ENCODE results near the gene PGP. TPM values are rescaled to one million over a fixed set of nuclear protein-coding genes. Genes with fewer than 3 reads are reported as not detected.

Gene PGP
- total RNA-seq, 4 donors from 2014 or later, result 21.7 to 25.6 (median 23.1) TPM

GRCh38 chr16:2187212-2187611 is 27.4 kb downstream of the PGP start:
- H3K36me3 ChIP-seq, result no peaks in the 10 kb centered on the region
- no peak for DNase-seq
- no peaks in the 10 kb centered on the region for H3K4me1 ChIP-seq
- no peaks in the 10 kb centered on the region for H3K9me3 ChIP-seq
- TF ChIP-seq CTCF (IDR thresholded peaks at IDR 0.05) (no peak), POLR2A (IDR thresholded peaks at IDR 0.05) (no peak)
- no peak overlapping the region for H3K4me3 ChIP-seq
- no peak overlapping the region for H3K27ac ChIP-seq
- H3K27me3 ChIP-seq, result no peaks in the 10 kb centered on the region

- Histone ChIP-seq H3K9me3 (no peaks in the 10 kb centered on the region), H3K4me3 (no peak overlapping the region), H3K4me1 (no peaks in the 10 kb centered on the region), H3K27ac (no peak overlapping the region), H3K27me3 (no peaks in the 10 kb centered on the region), H3K36me3 (no peaks in the 10 kb centered on the region)
- no peak for DNase-seq
- no peak for TF ChIP-seq POLR2A (IDR thresholded peaks at IDR 0.05)
- no peak for TF ChIP-seq CTCF (IDR thresholded peaks at IDR 0.05)
Observed at GRCh38 chr16:2186505-2186904, 28.1 kb downstream of the PGP start.

- Histone ChIP-seq H3K9me3 (no peaks in the 10 kb centered on the region), H3K4me1 (no peaks in the 10 kb centered on the region), H3K27ac (no peak overlapping the region), H3K27me3 (no peaks in the 10 kb centered on the region), H3K36me3 (no peaks in the 10 kb centered on the region), H3K4me3 (no peak overlapping the region)
- no peak for TF ChIP-seq POLR2A (IDR thresholded peaks at IDR 0.05)
- no peak for TF ChIP-seq CTCF (IDR thresholded peaks at IDR 0.05)
- DNase-seq, result no peak
Observed at GRCh38 chr16:2186064-2186463, 28.6 kb downstream of the PGP start.

- Histone ChIP-seq H3K27me3 (no peaks in the 10 kb centered on the region), H3K9me3 (no peaks in the 10 kb centered on the region), H3K4me1 (no peaks in the 10 kb centered on the region), H3K36me3 (no peaks in the 10 kb centered on the region), H3K4me3 (no peak overlapping the region), H3K27ac (no peak overlapping the region)
- DNase-seq, result no peak
- no peak for TF ChIP-seq CTCF (IDR thresholded peaks at IDR 0.05)
- no peak for TF ChIP-seq POLR2A (IDR thresholded peaks at IDR 0.05)
Observed at GRCh38 chr16:2184962-2185361, 29.7 kb downstream of the PGP start.

- Histone ChIP-seq H3K27me3 (no peaks in the 10 kb centered on the region), H3K27ac (no peak overlapping the region), H3K36me3 (no peaks in the 10 kb centered on the region), H3K9me3 (no peaks in the 10 kb centered on the region), H3K4me1 (no peaks in the 10 kb centered on the region), H3K4me3 (no peak overlapping the region)
- no peak for DNase-seq
- TF ChIP-seq CTCF (IDR thresholded peaks at IDR 0.05) (no peak), POLR2A (IDR thresholded peaks at IDR 0.05) (no peak)
Observed at GRCh38 chr16:2184346-2184745, 30.3 kb downstream of the PGP start.

- Histone ChIP-seq H3K27me3 (no peaks in the 10 kb centered on the region), H3K9me3 (no peaks in the 10 kb centered on the region), H3K4me1 (no peaks in the 10 kb centered on the region), H3K27ac (no peak overlapping the region), H3K36me3 (no peaks in the 10 kb centered on the region), H3K4me3 (no peak overlapping the region)
- no peak for DNase-seq
- TF ChIP-seq CTCF (IDR thresholded peaks at IDR 0.05) (no peak), POLR2A (IDR thresholded peaks at IDR 0.05) (no peak)
Observed at GRCh38 chr16:2183671-2184070, 31.0 kb downstream of the PGP start.

Measured in Peyer's patch (tissue), 4 donors.